HL-60 (cell line): Measurements from ENCODE around the gene CD37.
"Not testable (repeated sequence)": the region's sequence is repeated elsewhere in the genome, so short reads cannot be mapped to it uniquely, and the experiment has no call there.

Source experiments
- DNase-seq, 2 experiments: peaks; one replicate each; pipeline ENCODE4 v3.0.0-alpha.2; 2010 to 2020; ENCODE audit warnings: low read depth in 1 of 2, low spot score in 1 of 2
- H3K27ac ChIP-seq: fragments of 250-450 bp; sonication (Bioruptor Pico); replicated peaks from 2 replicates; pipeline ENCODE4 v1.5.1; 2020; ENCODE audit warnings: mild to moderate bottlenecking, moderate library complexity
- H3K27me3 ChIP-seq: fragments of 250-450 bp; sonication (Bioruptor Pico); 2 replicates; pipeline ENCODE4 v1.5.1; 2021; ENCODE audit warnings: mild to moderate bottlenecking, moderate library complexity; ENCODE audit not compliant: insufficient read depth, poor library complexity, severe bottlenecking
- H3K4me3 ChIP-seq: replicated peaks from 2 replicates; pipeline ENCODE4 v1.5.1; 2011; ENCODE audit warnings: mild to moderate bottlenecking, control low read depth, low read length; ENCODE audit not compliant: insufficient read depth
- GABPA ChIP-seq: IDR thresholded peaks from 2 replicates; pipeline ENCODE4 v1.6.1; 2012; ENCODE audit warnings: low read depth
- POLR2AphosphoS5 ChIP-seq: IDR thresholded peaks from 2 replicates; pipeline ENCODE4 v1.6.1; 2012; ENCODE audit warnings: low read depth
- SPI1 ChIP-seq: IDR thresholded peaks from 2 replicates; pipeline ENCODE4 v1.6.1; 2012; ENCODE audit warnings: low read depth, mild to moderate bottlenecking, borderline replicate concordance
- TF ChIP-seq, protein P1 (sequence below): IDR thresholded peaks from 2 replicates; pipeline ENCODE4 v1.6.1; 2012; ENCODE audit warnings: low read depth; ENCODE audit not compliant: insufficient replicate concordance
- TF ChIP-seq, protein P2 (sequence below): IDR thresholded peaks from one replicate; pipeline ENCODE4 v1.5.1; 2011; ENCODE audit warnings: low read length, control low read depth, inconsistent platforms; ENCODE audit not compliant: insufficient read depth

The CD37 gene

DNA sequence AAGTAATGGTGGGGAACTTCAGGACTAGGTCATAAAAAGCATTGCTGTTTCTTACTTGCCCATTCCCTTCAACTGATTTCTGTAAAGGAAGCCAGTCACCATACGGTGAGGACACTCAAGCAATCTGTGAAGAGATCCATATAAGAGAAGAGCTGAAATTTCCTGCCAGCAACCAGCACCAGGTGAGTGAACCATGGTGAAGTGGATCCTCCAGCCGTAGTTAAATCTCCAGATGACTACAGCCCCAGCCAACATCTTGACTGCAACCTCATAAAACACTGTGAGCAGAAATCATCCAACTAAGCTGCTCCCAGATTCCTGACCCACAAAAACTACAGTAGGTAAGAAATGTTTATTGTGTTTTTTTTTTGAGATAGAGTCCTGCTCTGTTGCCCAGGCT is 6.5 kb upstream of the CD37 start:
- Histone ChIP-seq H3K27ac (no peak overlapping the region), H3K4me3 (no peak overlapping the region), H3K27me3 (no peaks in the 10 kb centered on the region)
- TF ChIP-seq POLR2AphosphoS5 (no peak), GABPA (no peak), SPI1 (no peak)
- TF ChIP-seq, protein P1, sequence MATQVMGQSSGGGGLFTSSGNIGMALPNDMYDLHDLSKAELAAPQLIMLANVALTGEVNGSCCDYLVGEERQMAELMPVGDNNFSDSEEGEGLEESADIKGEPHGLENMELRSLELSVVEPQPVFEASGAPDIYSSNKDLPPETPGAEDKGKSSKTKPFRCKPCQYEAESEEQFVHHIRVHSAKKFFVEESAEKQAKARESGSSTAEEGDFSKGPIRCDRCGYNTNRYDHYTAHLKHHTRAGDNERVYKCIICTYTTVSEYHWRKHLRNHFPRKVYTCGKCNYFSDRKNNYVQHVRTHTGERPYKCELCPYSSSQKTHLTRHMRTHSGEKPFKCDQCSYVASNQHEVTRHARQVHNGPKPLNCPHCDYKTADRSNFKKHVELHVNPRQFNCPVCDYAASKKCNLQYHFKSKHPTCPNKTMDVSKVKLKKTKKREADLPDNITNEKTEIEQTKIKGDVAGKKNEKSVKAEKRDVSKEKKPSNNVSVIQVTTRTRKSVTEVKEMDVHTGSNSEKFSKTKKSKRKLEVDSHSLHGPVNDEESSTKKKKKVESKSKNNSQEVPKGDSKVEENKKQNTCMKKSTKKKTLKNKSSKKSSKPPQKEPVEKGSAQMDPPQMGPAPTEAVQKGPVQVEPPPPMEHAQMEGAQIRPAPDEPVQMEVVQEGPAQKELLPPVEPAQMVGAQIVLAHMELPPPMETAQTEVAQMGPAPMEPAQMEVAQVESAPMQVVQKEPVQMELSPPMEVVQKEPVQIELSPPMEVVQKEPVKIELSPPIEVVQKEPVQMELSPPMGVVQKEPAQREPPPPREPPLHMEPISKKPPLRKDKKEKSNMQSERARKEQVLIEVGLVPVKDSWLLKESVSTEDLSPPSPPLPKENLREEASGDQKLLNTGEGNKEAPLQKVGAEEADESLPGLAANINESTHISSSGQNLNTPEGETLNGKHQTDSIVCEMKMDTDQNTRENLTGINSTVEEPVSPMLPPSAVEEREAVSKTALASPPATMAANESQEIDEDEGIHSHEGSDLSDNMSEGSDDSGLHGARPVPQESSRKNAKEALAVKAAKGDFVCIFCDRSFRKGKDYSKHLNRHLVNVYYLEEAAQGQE, result no peak
- TF ChIP-seq, protein P2, sequence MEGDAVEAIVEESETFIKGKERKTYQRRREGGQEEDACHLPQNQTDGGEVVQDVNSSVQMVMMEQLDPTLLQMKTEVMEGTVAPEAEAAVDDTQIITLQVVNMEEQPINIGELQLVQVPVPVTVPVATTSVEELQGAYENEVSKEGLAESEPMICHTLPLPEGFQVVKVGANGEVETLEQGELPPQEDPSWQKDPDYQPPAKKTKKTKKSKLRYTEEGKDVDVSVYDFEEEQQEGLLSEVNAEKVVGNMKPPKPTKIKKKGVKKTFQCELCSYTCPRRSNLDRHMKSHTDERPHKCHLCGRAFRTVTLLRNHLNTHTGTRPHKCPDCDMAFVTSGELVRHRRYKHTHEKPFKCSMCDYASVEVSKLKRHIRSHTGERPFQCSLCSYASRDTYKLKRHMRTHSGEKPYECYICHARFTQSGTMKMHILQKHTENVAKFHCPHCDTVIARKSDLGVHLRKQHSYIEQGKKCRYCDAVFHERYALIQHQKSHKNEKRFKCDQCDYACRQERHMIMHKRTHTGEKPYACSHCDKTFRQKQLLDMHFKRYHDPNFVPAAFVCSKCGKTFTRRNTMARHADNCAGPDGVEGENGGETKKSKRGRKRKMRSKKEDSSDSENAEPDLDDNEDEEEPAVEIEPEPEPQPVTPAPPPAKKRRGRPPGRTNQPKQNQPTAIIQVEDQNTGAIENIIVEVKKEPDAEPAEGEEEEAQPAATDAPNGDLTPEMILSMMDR, result no peak
- DNase-seq, result no peak

DNA sequence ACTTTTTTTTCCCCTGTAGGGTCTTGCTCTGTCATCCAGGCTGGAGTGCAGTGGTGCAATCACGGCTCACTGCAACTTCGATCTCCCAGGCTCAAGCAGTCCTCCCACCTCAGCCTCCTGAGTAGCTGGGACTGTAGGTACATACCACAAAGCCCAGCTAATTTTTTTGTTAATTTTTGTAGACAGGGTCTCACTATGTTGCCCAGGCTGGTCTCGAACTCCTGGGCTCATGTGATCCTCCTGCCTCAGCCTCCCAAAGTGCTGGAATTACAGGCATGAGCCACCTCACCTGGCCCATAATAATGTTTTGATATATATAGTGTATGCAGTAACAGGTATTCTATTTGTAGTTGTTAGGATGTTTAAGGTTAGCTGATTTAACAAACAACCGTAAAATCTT is 4.0 kb upstream of the CD37 start:
- H3K4me3 ChIP-seq, H3K27me3 ChIP-seq, H3K27ac ChIP-seq, DNase-seq: not testable (repeated sequence)

DNA sequence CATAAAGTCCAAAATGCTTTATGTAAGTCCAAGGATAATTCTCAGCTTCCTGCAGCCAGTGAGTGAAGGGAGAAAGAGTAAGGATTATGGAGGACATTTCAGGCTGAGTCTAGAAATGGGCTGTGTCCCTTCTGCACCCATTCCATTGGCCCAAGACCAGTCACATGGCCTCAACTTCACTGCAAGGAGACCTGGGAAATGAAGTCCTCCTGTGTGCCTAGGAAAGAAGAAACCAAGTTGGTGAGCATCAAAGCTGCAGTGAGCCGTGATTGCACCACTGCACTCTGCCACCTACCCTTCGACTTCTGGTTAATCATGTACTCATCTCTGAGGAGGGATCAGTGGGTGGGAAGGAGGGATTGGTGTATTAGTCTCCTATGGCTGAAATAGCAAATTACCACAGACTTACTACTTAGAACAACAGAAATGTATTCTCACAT is 3.6 kb upstream of the CD37 start:
- Histone ChIP-seq H3K4me3 (no peak overlapping the region), H3K27ac (no peak overlapping the region), H3K27me3 (no peaks in the 10 kb centered on the region)
- TF ChIP-seq POLR2AphosphoS5, result no peak
- TF ChIP-seq, protein P2, result no peak
- no peak for TF ChIP-seq SPI1
- TF ChIP-seq, protein P1, result no peak
- TF ChIP-seq GABPA, result no peak
- DNase-seq, result peak; percentile 37 to 57

DNA sequence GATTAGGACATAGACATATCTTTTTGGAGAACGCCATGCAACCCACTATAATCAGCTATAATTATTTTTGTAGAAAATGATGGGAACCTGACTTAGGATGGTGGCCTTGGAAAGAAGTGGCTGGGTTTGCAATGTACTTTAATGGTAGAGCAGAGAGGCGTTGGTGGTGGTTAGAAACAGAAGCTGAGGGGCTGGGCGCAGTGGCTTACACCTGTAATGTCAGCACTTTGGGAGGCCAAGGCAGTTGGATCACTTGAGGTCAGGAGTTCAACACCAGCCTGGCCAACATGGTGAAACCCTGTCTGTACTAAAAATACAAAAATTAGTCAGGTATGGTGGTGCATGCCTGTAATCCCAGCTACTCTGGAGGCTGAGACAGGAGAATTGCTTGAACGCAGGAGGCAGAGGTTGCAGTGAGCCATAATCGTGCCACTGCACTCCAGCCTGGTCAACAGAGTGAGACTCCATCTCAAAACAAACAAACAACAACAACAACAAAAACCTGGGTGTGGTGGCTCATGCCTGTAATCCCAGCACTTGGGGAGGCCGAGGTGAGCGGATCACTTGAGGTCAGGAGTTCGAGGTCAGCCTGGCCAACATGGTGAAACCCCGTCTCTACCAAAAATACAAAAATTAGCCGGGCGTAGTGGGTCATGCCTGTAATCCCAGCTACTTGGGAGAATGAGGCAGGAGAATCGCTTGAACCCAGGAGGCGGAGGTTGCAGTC is 2.4 kb upstream of the CD37 start:
- not testable (repeated sequence) for H3K4me3 ChIP-seq, H3K27me3 ChIP-seq, DNase-seq, H3K27ac ChIP-seq

DNA sequence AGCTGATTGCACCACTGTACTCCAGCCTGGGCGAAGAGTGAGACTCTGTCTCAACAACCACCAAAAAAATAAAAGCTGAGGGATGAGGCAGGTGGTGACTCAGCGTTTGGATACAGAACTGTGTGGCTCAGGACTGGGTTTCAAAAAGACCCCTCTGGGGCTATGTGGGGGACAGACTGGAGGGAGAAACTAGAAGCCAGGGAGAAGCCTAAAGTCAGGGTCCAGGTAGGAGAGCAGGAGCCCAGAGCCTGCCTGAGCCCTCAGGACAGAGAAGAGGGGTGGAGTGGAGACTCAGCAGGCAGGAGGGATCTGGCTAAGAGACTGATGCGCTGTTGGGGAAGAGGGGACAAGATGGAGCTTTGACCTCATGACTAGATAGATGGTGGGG is 1.8 kb upstream of the CD37 start:
- Histone ChIP-seq H3K27me3 (no peaks in the 10 kb centered on the region), H3K27ac (peak overlapping the region; percentile 65)
- peak in 1 of 2 experiments; percentile 6 for DNase-seq

More for the DNA sequence above, 1.8 kb upstream of the CD37 start:
- TF ChIP-seq POLR2AphosphoS5, result no peak
- TF ChIP-seq SPI1, result no peak
- TF ChIP-seq, protein P1, result no peak
- TF ChIP-seq, protein P2, result no peak
- H3K4me3 ChIP-seq, result no peak overlapping the region
